ENCODE results near the gene ASB2. TPM values are rescaled to one million over a fixed set of nuclear protein-coding genes. Genes with fewer than 3 reads are reported as not detected.
A peak's percentile ranks its signal among the peaks of the same experiment; 100 is the strongest.

Gene ASB2
- total and polyA plus RNA-seq, 2 of the 13 experiments (the other 11 are each of a cell fraction or from before 2014, with no cell fraction given) = 0.82 to 4.1 TPM

DNA sequence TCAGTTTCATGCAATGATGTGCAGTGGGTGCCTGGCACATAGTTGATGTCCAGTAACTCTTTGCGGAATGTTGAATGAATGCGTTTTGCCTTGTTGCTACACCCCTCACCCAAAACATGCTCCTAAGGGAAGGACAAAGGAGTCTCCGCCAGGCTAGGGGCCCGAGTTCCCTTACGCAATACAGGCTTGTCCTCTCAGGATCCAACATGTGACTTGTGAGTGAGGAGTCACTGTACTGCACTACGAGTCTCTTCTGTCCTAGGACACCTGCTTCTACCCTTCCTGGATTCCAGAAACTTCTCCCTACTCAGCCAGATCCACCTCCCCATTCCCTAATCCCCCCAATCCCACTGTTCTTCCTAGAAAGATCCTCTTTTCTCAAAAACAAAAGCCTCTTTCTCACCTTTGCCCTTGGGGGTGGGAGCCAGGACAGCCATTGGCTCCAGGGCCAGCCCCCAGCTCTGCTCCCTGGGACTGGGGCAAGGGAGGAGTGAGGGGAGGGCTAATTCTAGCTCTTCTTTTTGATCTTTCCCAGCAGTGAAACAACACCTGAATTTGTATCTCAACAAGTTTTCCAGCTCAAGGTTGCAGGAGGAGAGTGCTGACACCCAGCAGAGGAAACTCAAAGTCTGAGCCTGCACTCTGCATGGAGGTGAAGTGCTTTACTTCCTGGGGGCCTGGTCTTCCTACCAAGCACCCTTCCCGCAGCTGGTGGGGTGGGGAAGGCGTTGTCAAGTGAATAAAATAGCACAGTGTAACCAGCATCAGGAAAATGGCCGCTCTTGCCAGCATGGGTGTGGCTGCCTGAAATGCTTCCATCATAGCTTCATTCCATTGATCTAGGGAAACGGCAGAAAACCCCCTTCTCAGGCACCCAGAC is 46.4 kb upstream of the ASB2 start (continued):
- TF ChIP-seq CHD4 (IDR thresholded peaks at IDR 0.05; ENCODE audit: borderline replicate concordance, low read length) (no peak), MYPOP (CRISPR knock-in tag; IDR thresholded peaks at IDR 0.05) (0 out of 2 replicates have a peak, but pooled peaks have one; percentile 52), GABPA (IDR thresholded peaks at IDR 0.05; ENCODE audit: low read depth, low read length) (no peak), GABPA (CRISPR knock-in tag; IDR thresholded peaks at IDR 0.05; ENCODE audit: low read depth) (no peak), SCMH1 (CRISPR knock-in tag; IDR thresholded peaks at IDR 0.05; ENCODE audit: borderline replicate concordance) (no peak), ZIK1 (CRISPR knock-in tag; IDR thresholded peaks at IDR 0.05; ENCODE audit: borderline replicate concordance, low read depth) (no peak), BCL6 (CRISPR knock-in tag; IDR thresholded peaks at IDR 0.05) (peak; percentile 81), POLR2G (IDR thresholded peaks at IDR 0.05; ENCODE audit: low read depth, low read length) (0 out of 2 replicates have a peak, but pooled peaks have one; percentile 52), ZMYM4 (CRISPR knock-in tag; IDR thresholded peaks at IDR 0.05) (no peak), ZNF451 (CRISPR knock-in tag; IDR thresholded peaks at IDR 0.05) (no peak), GFI1 (CRISPR knock-in tag; IDR thresholded peaks at IDR 0.05; ENCODE audit: borderline replicate concordance) (no peak), ISL2 (CRISPR knock-in tag; IDR thresholded peaks at IDR 0.05) (no peak), PRDM4 (CRISPR knock-in tag; IDR thresholded peaks at IDR 0.05; ENCODE audit: borderline replicate concordance) (no peak), MAZ (IDR thresholded peaks at IDR 0.05; ENCODE audit: borderline replicate concordance, low read depth, low read length) (no peak), MAZ (CRISPR knock-in tag; IDR thresholded peaks at IDR 0.05; ENCODE audit: low read depth) (0 out of 2 replicates have a peak, but pooled peaks have one; percentile 29), ZNF232 (CRISPR knock-in tag; IDR thresholded peaks at IDR 0.05; ENCODE audit: borderline replicate concordance) (no peak), ZKSCAN5 (CRISPR knock-in tag; IDR thresholded peaks at IDR 0.05) (no peak)
- TF ChIP-seq, protein P1, sequence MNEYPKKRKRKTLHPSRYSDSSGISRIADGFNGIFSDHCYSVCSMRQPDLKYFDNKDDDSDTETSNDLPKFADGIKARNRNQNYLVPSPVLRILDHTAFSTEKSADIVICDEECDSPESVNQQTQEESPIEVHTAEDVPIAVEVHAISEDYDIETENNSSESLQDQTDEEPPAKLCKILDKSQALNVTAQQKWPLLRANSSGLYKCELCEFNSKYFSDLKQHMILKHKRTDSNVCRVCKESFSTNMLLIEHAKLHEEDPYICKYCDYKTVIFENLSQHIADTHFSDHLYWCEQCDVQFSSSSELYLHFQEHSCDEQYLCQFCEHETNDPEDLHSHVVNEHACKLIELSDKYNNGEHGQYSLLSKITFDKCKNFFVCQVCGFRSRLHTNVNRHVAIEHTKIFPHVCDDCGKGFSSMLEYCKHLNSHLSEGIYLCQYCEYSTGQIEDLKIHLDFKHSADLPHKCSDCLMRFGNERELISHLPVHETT (CRISPR knock-in tag; conservative IDR thresholded peaks at IDR 0.05) = no peak
- TF ChIP-seq, protein P2, sequence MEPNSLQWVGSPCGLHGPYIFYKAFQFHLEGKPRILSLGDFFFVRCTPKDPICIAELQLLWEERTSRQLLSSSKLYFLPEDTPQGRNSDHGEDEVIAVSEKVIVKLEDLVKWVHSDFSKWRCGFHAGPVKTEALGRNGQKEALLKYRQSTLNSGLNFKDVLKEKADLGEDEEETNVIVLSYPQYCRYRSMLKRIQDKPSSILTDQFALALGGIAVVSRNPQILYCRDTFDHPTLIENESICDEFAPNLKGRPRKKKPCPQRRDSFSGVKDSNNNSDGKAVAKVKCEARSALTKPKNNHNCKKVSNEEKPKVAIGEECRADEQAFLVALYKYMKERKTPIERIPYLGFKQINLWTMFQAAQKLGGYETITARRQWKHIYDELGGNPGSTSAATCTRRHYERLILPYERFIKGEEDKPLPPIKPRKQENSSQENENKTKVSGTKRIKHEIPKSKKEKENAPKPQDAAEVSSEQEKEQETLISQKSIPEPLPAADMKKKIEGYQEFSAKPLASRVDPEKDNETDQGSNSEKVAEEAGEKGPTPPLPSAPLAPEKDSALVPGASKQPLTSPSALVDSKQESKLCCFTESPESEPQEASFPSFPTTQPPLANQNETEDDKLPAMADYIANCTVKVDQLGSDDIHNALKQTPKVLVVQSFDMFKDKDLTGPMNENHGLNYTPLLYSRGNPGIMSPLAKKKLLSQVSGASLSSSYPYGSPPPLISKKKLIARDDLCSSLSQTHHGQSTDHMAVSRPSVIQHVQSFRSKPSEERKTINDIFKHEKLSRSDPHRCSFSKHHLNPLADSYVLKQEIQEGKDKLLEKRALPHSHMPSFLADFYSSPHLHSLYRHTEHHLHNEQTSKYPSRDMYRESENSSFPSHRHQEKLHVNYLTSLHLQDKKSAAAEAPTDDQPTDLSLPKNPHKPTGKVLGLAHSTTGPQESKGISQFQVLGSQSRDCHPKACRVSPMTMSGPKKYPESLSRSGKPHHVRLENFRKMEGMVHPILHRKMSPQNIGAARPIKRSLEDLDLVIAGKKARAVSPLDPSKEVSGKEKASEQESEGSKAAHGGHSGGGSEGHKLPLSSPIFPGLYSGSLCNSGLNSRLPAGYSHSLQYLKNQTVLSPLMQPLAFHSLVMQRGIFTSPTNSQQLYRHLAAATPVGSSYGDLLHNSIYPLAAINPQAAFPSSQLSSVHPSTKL (CRISPR knock-in tag; IDR thresholded peaks at IDR 0.05) = peak; percentile 26; the same call in 1 of the 2 replicates
